ENCODE measurements around the gene GLCCI1.
A peak's percentile ranks its signal among the peaks of the same experiment; 100 is the strongest.

Gene GLCCI1

GRCh38 chr7:7964691-7965090 lies 3.9 kb upstream of the GLCCI1 start:
- DNase-seq = no peak

DNA sequence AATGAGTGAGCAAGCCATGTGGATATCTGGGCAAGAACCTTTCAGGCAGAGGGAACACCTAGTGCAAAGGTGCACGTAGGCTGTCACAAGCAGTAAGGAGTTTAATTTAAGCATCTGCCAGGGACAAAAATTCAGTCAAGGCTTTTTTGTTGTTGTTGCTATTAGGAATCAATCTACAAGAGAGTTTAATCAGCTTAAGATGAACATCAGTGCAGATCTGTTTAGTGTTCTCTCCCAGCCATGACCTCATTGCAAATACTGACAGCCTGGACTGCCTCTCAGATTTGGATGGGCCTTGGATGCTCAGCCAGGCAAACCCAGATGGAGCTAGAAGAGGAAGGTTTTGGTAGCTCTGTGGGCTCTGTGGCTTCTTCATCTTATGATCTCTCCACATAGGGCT lies 3.3 kb upstream of the GLCCI1 start:
- no peak for DNase-seq

- DNase-seq = no peak
Observed at GRCh38 chr7:7966141-7966734, 2.4 kb upstream of the GLCCI1 start.

DNA sequence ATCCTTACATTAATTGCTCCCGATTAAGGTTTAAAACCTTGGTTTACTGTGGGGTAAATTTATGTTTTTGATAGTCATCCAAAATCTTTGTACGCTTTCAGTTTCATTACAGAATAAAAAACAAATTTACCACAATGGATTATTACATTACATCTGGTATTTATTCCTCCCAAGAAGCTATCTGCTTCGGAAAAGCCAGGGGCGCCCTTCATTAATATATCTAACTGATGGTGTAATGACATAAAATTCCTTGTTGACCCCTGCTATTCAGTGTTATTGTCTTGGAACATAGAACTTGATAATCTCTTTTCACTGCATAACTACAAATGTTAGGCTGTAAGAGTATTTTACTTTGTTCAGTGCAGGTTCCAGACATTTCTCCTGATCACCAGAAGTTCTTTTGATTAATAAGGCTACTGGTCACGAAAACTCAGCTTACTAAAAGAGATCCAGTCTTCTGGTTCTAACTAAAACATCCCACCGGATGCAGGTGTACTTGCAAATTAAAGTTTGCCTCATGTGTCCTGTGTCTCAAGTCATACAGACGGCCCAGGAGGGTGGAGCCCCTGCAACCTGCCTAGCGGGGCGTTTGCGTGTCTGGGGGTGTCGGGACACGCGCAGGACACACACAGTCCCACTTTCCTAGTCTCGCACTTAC lies 581 bp upstream of the GLCCI1 start:
- peak; percentile 2 for DNase-seq

GRCh38 chr7:7969306-7970236 lies 975 bp downstream of the GLCCI1 start:
- DNase-seq = peak; percentile 13

- no peak for DNase-seq
Observed at GRCh38 chr7:7970237-7970530, 1.6 kb downstream of the GLCCI1 start.

GRCh38 chr7:7970531-7971307 lies 2.1 kb downstream of the GLCCI1 start:
- DNase-seq = no peak

DNA sequence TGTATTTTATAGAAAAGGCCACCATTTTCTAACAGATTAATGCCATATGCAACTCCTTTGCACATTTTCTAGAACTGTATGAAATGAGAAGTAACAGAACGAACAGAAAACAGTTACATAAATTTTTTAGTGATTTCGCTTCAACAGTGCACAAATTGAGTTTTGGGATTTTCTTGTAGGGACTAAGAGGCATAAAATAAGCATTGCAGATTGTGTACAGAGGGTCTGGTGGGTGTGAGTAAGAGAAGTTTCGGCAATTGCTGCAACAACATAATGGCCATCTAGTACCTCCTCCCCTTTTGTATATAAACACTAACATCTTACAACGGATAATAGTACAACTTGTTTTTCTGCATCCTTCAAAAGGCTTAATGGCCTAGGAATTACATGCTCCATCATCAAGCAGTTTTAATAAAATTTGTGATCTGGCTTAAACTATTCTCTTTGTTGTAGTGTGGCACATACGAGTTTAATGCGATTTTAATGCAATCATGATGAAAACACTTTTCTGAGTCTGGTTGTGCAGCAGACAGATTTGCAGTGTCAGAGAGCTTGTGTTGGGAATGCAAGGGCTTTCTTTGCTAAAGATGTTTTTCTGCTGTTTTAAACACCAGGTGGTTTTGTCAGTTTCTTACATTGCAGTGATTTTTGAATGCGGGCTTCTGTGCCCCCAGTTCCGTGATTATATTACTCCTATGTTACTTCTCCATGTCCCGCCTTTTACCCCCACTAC lies 2.9 kb downstream of the GLCCI1 start:
- DNase-seq = no peak

DNA sequence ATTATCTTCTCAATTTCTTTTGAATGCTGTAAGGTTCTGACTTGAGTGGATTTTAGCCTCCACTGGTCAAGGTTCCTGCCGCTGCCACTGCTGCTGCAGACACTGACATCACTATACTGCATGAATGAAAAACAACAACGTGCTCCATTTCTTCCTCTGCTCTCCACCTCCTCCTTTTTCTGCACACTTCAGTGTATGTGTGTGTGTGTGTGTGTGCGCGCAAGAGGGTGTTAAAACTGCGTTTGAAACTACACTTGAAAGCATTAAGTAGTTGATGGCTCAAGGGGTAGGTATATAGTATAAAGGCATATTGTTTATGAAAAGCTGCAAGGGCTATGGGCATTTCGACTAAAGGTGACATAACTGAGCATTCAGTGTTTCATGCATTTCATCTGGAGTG lies 3.5 kb downstream of the GLCCI1 start:
- no peak for DNase-seq

DNA sequence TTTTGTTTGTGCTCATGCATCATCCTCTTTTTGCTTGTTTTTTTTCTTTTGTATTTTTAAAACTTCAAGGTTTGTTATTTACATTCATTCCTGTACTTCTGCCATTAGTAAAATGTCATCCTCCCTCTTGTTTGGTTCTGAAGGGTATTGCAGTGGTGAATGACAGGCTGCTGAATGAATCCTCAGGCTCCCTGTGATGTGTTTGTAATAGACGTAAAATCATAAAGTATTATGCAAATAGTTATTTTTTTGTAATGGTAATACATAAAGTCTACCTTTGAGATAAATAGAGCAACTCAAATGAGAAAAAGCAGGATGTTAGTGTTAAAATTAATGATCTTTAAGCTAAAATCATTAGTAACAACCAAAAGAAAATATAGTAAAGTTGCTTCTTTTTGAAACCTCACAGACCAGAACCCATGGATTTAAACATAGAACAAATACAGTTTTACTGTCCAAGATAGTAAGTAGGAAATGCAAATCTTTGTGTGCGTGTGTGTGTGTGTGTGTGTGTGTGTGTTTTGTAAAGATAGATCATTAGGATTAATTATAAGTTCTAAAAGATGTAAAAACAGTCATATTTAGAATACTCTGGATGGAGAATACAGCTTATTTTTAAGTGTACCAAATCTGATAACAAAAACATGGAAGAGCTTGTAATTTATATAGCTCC lies 4.5 kb downstream of the GLCCI1 start:
- DNase-seq = no peak

- no peak for DNase-seq
Observed at GRCh38 chr7:7976677-7977076, 8.1 kb downstream of the GLCCI1 start.

- DNase-seq = no peak
Observed at GRCh38 chr7:7977774-7978173, 9.2 kb downstream of the GLCCI1 start.

- DNase-seq = peak; percentile 3
Observed at GRCh38 chr7:7978860-7979259, 10.3 kb downstream of the GLCCI1 start.

GRCh38 chr7:7979558-7979957 lies 11.0 kb downstream of the GLCCI1 start:
- peak; percentile 26 for DNase-seq

- DNase-seq = no peak
Observed at GRCh38 chr7:7980134-7980533, 11.5 kb downstream of the GLCCI1 start.

DNA sequence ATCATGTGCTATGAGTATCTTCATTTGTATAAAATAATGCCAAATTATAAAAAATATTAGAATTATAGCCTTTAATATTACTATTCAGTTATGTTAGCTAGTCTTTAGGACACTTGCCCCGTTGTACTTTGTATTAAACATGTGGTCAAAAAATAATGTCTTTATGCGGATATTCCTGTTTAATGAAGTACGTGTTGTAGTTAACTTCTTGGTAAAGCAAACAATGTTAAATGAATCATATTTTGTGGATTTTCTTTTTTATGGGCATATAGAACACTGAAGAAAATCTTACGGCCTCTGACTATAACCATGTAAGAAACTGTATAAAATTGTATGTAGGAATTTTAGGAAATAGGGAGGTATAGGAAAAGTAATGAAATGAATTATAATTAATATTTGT lies 14.3 kb downstream of the GLCCI1 start:
- DNase-seq = no peak

DNA sequence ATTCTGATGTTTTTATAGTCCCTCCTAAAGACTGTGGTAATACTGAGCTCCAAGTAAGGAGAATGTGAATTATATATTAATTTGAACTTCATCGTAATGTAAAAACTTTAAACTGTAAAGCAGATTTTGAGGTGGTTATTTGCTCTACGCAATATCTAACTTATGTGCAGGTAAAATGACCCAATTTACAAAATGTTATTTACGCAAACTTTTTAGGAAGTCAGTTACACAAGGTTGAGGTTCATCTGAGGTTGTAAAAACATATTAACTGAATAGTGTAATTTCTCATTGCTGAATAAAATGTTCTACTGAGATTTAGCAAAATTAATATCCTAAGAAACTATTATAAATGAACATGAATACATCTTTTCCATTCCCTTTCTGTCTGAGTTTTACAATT lies 15.8 kb downstream of the GLCCI1 start:
- no peak for DNase-seq

GRCh38 chr7:7988706-7989105 lies 20.1 kb downstream of the GLCCI1 start:
- no peak for DNase-seq

DNA sequence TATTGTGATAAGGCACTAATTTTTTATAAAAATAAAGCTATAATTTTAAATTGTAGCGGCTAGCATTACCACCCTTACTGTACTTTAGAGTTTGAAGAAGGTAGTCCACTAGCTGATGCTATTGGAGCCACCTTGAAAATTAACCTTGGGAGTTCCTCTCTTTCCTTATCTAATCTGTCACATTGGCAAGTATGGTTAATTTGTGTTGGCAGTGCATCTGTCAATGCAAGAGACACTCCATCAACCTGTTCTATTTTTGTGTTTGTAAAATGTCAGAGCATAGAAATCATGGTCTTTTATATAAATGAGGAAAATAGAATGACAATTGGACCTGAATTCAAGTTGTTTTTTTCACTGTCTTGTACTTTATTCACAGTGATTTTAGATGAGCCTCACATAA lies 20.5 kb downstream of the GLCCI1 start:
- DNase-seq = no peak

DNA sequence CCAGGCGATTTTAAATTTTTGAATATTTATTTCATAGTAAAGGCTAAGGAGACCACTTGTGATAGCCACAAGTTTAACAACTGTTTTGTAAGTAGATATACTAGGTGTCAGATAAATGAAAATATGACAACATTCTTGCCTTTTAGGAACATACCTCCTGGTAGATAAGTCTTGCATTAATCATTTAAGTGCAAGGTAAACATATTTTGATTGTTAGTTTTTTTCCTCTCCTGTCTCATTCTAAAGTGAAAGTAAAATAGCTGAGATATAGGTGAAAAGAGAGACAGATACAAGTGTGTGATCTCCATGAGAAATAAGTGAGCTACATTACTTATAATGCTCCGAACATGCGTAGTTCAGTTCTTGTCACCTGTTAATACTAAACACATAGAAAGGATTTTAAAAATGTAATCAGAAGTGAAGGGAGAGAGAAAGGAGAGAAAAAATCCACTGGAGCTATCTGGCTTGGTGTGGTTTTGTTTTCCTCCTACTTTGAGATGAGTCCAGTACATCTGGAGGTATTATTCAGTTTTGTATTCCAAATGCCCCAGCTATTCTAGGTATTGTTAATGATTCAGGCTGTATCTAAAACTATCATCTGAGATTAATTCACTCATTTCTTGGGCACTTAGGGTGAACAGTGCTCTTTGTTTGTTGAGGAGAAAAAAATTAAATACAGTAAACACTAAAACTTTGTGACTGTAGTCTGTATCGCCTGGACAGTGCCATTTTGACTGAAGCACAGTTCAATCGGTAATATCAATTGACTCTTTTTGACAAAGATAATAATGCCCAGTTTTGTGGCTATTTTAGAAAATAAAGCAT lies 21.2 kb downstream of the GLCCI1 start:
- no peak for DNase-seq

- DNase-seq = no peak
Observed at GRCh38 chr7:7990441-7990761, 21.8 kb downstream of the GLCCI1 start.
